ENCODE measurements around the gene ESD.

DNA sequence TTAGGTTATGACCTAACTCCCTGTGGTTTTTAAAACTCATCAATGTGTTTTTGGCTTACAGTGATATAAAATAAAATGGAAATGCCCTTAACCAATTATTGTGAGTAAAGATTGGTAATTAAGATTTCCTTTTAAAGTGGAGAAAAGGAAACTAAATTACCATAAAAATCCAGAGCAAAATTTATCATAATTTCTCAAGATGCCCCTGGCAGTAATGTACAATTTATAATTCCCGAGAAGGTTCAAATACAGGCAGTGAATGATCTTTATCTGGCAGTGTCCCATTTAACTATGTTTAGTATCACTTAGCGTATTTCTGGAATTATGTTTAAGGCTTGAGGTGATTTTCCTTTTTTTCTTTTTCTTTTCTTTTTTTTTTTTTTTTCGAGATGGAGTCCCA, 61.5 kb downstream of the ESD start:
- TF ChIP-seq, protein P1, sequence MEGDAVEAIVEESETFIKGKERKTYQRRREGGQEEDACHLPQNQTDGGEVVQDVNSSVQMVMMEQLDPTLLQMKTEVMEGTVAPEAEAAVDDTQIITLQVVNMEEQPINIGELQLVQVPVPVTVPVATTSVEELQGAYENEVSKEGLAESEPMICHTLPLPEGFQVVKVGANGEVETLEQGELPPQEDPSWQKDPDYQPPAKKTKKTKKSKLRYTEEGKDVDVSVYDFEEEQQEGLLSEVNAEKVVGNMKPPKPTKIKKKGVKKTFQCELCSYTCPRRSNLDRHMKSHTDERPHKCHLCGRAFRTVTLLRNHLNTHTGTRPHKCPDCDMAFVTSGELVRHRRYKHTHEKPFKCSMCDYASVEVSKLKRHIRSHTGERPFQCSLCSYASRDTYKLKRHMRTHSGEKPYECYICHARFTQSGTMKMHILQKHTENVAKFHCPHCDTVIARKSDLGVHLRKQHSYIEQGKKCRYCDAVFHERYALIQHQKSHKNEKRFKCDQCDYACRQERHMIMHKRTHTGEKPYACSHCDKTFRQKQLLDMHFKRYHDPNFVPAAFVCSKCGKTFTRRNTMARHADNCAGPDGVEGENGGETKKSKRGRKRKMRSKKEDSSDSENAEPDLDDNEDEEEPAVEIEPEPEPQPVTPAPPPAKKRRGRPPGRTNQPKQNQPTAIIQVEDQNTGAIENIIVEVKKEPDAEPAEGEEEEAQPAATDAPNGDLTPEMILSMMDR (IDR thresholded peaks at IDR 0.05 in 4 of 5, conservative IDR thresholded peaks at IDR 0.05 in 1 of 5), result no peak
- no peak for TF ChIP-seq POLR2A (IDR thresholded peaks at IDR 0.05)

All from gastrocnemius medialis (tissue), 4 donors.